ENCODE results near the gene FMN2.

- no peak for TF ChIP-seq CTCF (IDR thresholded peaks at IDR 0.05)
- no peak for TF ChIP-seq ZFX (IDR thresholded peaks at IDR 0.05; ENCODE audit: borderline replicate concordance)
These were observed 365.5 kb downstream of the FMN2 start for GRCh38 chr1:240457203-240457602.
